Measurements from ENCODE around the gene KCNQ1.

GRCh38 chr11:2739531-2740274 lies 294.9 kb downstream of the KCNQ1 start:
- TF ChIP-seq CTCF (optimal IDR thresholded peaks at IDR 0.05 in 1 of 3, IDR thresholded peaks at IDR 0.05 in 1 of 3, conservative IDR thresholded peaks at IDR 0.05 in 1 of 3; ENCODE audit: extremely low read depth in 1 of 3, insufficient read depth in 2 of 3, low read length in 3 of 3): no peak
- no peak for TF ChIP-seq EZH2 (IDR thresholded peaks at IDR 0.05; ENCODE audit: low read length)

Measured in keratinocyte (primary cell).